Panc1 (cell line): ENCODE measurements around the gene MPHOSPH6. TPM values are rescaled to one million over a fixed set of nuclear protein-coding genes. Genes with fewer than 3 reads are reported as not detected.

ENCODE experiments used
- ATAC-seq: fragments of 200-7000 bp; cut with Tn5 transposase; 2 replicates; pipeline ENCODE4 v1.9.1; 2020; ENCODE audit warnings: mild to moderate bottlenecking, moderate library complexity
- BruUV-seq: library from RNA; stranded (reverse); fragments of 400-500 nt; replicated peaks from 2 replicates; lab custom pipeline; 2021; lab: Mats Ljungman, UMichigan
- CTCF ChIA-PET: fragments of 300-600 bp; sonication (Branson Sonifier 250); formaldehyde crosslinking; loops from one replicate; lab custom pipeline; 2022; ENCODE audit warnings: antibody characterized with exemption; lab: Charles Lee
- POLR2A ChIA-PET: fragments of 300-600 bp; sonication (Branson Sonifier 250); formaldehyde crosslinking; loops from one replicate; lab custom pipeline; 2022; ENCODE audit warnings: antibody characterized with exemption; lab: Charles Lee
- DNase-seq: peaks from one replicate; pipeline ENCODE4 v3.0.0-alpha.2; 2010; ENCODE audit warnings: low read depth, low spot score
- H3K27ac ChIP-seq: 2 replicates; pipeline ENCODE4 v1.5.1; 2011; ENCODE audit warnings: mild to moderate bottlenecking, low read length, inconsistent platforms
- H3K27me3 ChIP-seq: fragments of 200-500 bp; sonication (Bioruptor generic); 2 replicates; pipeline ENCODE4 v1.6.0; 2014; ENCODE audit warnings: low read length, inconsistent platforms; ENCODE audit not compliant: control insufficient read depth, insufficient read depth
- H3K36me3 ChIP-seq: fragments of 200-500 bp; sonication (Bioruptor generic); 2 replicates; pipeline ENCODE4 v1.5.1; 2014; ENCODE audit warnings: inconsistent platforms, mild to moderate bottlenecking, low read length, moderate library complexity; ENCODE audit not compliant: control insufficient read depth, insufficient read depth
- H3K4me1 ChIP-seq: 2 replicates; pipeline ENCODE4 v1.5.1; 2011; ENCODE audit warnings: inconsistent platforms, mild to moderate bottlenecking, low read length, moderate library complexity; ENCODE audit not compliant: control insufficient read depth, insufficient read depth
- H3K4me3 ChIP-seq, 2 experiments: 2 replicates each; pipeline ENCODE4 v1.5.1; 2011 to 2012; ENCODE audit warnings: low read depth in 2 of 2, low read length in 2 of 2, mild to moderate bottlenecking in 2 of 2, inconsistent platforms in 1 of 2, moderate library complexity in 1 of 2
- H3K9me3 ChIP-seq: fragments of 200-500 bp; sonication (Bioruptor generic); 2 replicates; pipeline ENCODE4 v1.5.1; 2014; ENCODE audit warnings: low read depth, mild to moderate bottlenecking, inconsistent platforms, low read length, moderate library complexity; ENCODE audit not compliant: control insufficient read depth, insufficient read depth
- POLR2AphosphoS5 ChIP-seq: IDR thresholded peaks from 2 replicates; pipeline ENCODE4 v1.6.1; 2012; ENCODE audit warnings: mild to moderate bottlenecking, low read depth, low read length, moderate library complexity
- REST ChIP-seq, 2 experiments: IDR thresholded peaks; 2 replicates each; pipeline ENCODE4 v1.6.1; 2011 to 2012; ENCODE audit warnings: low read depth in 2 of 2, control low read depth in 1 of 2, low read length in 1 of 2, mild to moderate bottlenecking in 1 of 2, moderate library complexity in 1 of 2; ENCODE audit not compliant: insufficient read depth in 1 of 2
- SIN3A ChIP-seq: IDR thresholded peaks from 2 replicates; pipeline ENCODE4 v1.6.1; 2012; ENCODE audit warnings: low read depth, mild to moderate bottlenecking, low read length, moderate library complexity, borderline replicate concordance; ENCODE audit not compliant: insufficient read depth
- TCF7L2 ChIP-seq: IDR thresholded peaks from 2 replicates; pipeline ENCODE4 v1.6.1; 2011; ENCODE audit warnings: mild to moderate bottlenecking, low read depth, low read length, inconsistent platforms
- in situ Hi-C: cut with HindIII; loops from 2 replicates; pipeline ENCODE4 v1.10.0; 2016; ENCODE audit warnings: low sequenced_read_pairs, low pct_unique_long_range_greater_than_20kb
- intact Hi-C: fragments of 100-400 bp; cut with micrococcal nuclease; formaldehyde crosslinking; loops from one replicate; pipeline ENCODE4 v1.10.0; 2022; ENCODE audit not compliant: unreplicated experiment
- total RNA-seq: library from RNA; stranded (reverse); gene quantifications from one replicate; pipeline ENCODE4 v1.2.1, GENCODE V29; 2021; ENCODE audit not compliant: unreplicated experiment
- TF ChIP-seq, protein P1 (sequence below): fragments of 450-650 bp; IDR thresholded peaks from 2 replicates; pipeline ENCODE4 v1.5.1; 2017; ENCODE audit warnings: mild to moderate bottlenecking

Gene MPHOSPH6
- total RNA-seq, 1 experiment from 2014 or later: 36.7 TPM

DNA sequence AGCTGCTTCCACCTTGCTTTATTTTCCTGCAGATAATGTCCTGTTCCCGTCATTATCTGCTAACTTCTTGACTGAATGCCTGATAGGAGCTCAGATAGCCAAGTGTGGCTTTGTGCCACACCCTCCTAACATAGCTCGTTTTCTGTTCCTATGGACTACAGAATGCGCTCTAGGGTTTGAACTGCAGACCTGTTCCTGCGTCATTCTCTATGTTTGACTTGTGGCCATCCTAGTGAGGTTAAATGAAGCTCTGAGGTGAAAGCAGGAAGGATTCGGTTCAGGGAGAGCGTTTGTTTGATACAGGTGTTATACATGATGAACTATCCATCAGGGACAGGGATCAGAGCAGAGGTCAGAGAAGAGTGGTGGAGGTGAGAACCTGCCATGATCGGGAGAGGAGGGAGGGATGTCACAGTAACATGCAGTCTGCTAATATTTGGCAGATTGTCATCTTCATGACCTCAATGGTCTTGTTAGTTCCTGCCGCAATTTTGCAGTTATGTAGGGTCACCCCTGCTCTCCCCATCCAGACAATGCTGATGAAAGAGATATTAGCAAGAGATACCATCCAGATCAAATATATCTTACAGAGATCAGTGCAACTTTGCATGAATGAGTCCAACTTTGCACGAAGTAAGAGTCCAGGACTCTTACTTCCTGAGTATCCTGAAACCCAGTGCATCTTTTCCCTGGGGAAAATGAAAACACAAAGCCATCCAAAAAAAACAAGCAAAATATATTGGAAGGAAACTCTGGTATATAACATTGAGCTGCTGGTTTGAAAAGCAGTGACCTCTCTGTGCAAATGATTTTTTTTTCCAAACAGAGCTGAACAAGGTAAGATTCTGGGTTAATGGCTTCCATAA is 32.8 kb downstream of the MPHOSPH6 start:
- CTCF ChIA-PET: no interaction called here
- TF ChIP-seq REST (IDR thresholded peaks at IDR 0.05; ENCODE audit: insufficient read depth in 1 of 2, low read depth in 2 of 2, low read length in 1 of 2) (no peak), TCF7L2 (no peak), POLR2AphosphoS5 (no peak), SIN3A (no peak)
- TF ChIP-seq, protein P1, sequence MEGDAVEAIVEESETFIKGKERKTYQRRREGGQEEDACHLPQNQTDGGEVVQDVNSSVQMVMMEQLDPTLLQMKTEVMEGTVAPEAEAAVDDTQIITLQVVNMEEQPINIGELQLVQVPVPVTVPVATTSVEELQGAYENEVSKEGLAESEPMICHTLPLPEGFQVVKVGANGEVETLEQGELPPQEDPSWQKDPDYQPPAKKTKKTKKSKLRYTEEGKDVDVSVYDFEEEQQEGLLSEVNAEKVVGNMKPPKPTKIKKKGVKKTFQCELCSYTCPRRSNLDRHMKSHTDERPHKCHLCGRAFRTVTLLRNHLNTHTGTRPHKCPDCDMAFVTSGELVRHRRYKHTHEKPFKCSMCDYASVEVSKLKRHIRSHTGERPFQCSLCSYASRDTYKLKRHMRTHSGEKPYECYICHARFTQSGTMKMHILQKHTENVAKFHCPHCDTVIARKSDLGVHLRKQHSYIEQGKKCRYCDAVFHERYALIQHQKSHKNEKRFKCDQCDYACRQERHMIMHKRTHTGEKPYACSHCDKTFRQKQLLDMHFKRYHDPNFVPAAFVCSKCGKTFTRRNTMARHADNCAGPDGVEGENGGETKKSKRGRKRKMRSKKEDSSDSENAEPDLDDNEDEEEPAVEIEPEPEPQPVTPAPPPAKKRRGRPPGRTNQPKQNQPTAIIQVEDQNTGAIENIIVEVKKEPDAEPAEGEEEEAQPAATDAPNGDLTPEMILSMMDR: no peak

GRCh38 chr16:82135844-82136243 is 34.2 kb downstream of the MPHOSPH6 start:
- POLR2A ChIA-PET: no interaction called here
- no peak overlapping the region for H3K4me3 ChIP-seq
- no peaks in the 10 kb centered on the region for H3K27me3 ChIP-seq
- CTCF ChIA-PET: no interaction called here
- H3K36me3 ChIP-seq: no peaks in the 10 kb centered on the region
- H3K27ac ChIP-seq: peak overlapping the region; percentile 84; the same call in 1 of the 2 replicates
- ATAC-seq: no peak
- no peak for DNase-seq
- H3K4me1 ChIP-seq: peaks cover 12% of the 10 kb centered on the region
- no TSS peak for BruUV-seq
- intact Hi-C loops: no loop called here
- H3K9me3 ChIP-seq: no peaks in the 10 kb centered on the region
- in situ Hi-C loops: no loop called here
- no peak for TF ChIP-seq REST (IDR thresholded peaks at IDR 0.05; ENCODE audit: insufficient read depth in 1 of 2, low read depth in 2 of 2, low read length in 1 of 2)
- TF ChIP-seq SIN3A: no peak
- no peak for TF ChIP-seq POLR2AphosphoS5
- TF ChIP-seq, protein P1: no peak
- TF ChIP-seq TCF7L2: no peak

More for the DNA sequence above, 32.8 kb downstream of the MPHOSPH6 start:
- Histone ChIP-seq H3K36me3 (no peaks in the 10 kb centered on the region), H3K27ac (peak overlapping the region; percentile 84), H3K27me3 (no peaks in the 10 kb centered on the region), H3K4me1 (peaks cover 12% of the 10 kb centered on the region), H3K9me3 (no peaks in the 10 kb centered on the region), H3K4me3 (no peak overlapping the region)
- POLR2A ChIA-PET: no interaction called here
- in situ Hi-C loops (no loop called here), intact Hi-C loops (no loop called here)
- DNase-seq (no peak), ATAC-seq (no peak)
- BruUV-seq: no TSS peak
